ENCODE results near the gene TIPRL. TPM values are rescaled to one million over a fixed set of nuclear protein-coding genes. Genes with fewer than 3 reads are reported as not detected.
A peak's percentile ranks its signal among the peaks of the same experiment; 100 is the strongest.

The TIPRL gene
- 75.2 and 82.7 TPM in 2 replicates for total RNA-seq (2014; rRNA removed; shearing (Covaris generic))
- 48.9 and 50.5 TPM in 2 replicates for polyA plus RNA-seq (2015; cell fraction: cytosol; rRNA removed)
- 41.9 and 49.9 TPM in 2 replicates for polyA plus RNA-seq (2015; cell fraction: nucleus; rRNA removed)

GRCh38 chr1:168178638-168179437 is at the start of gene TIPRL:
TSS of gene TIPRL (plus strand) at chr1:168178962. CDS start at chr1:168179078, 116 bp downstream.
- in situ Hi-C loops (cut with HindIII; ENCODE audit: low pct_unique_long_range_greater_than_20kb, low sequenced_read_pairs), result no loop called here

GRCh38 chr1:168129933-168130332 is 48.8 kb upstream of the TIPRL start:
- peak; percentile 20 for DNase-seq (ENCODE audit: low read depth, low spot score)
- in situ Hi-C loops (cut with HindIII; ENCODE audit: low pct_unique_long_range_greater_than_20kb, low sequenced_read_pairs), result no loop called here

More at GRCh38 chr1:168178638-168179437, at the start of gene TIPRL:
- peak; percentile 99 for DNase-seq (ENCODE audit: low read depth, low spot score)

GRCh38 chr1:168134132-168134531 is 44.6 kb upstream of the TIPRL start:
- in situ Hi-C loops (cut with HindIII; ENCODE audit: low pct_unique_long_range_greater_than_20kb, low sequenced_read_pairs), result no loop called here
- DNase-seq (ENCODE audit: low read depth, low spot score), result no peak

GRCh38 chr1:168134642-168135041 is 44.1 kb upstream of the TIPRL start:
- in situ Hi-C loops (cut with HindIII; ENCODE audit: low pct_unique_long_range_greater_than_20kb, low sequenced_read_pairs), result no loop called here
- DNase-seq (ENCODE audit: low read depth, low spot score), result no peak

- in situ Hi-C loops (cut with HindIII; ENCODE audit: low pct_unique_long_range_greater_than_20kb, low sequenced_read_pairs), result no loop called here
- peak; percentile 24 for DNase-seq (ENCODE audit: low read depth, low spot score)
Measured at GRCh38 chr1:168135116-168135920, 43.4 kb upstream of the TIPRL start.

GRCh38 chr1:168135921-168136708 is 42.6 kb upstream of the TIPRL start:
- DNase-seq (ENCODE audit: low read depth, low spot score), result peak; percentile 22
- in situ Hi-C loops (cut with HindIII; ENCODE audit: low pct_unique_long_range_greater_than_20kb, low sequenced_read_pairs), result no loop called here

- in situ Hi-C loops (cut with HindIII; ENCODE audit: low pct_unique_long_range_greater_than_20kb, low sequenced_read_pairs), result no loop called here
- DNase-seq (ENCODE audit: low read depth, low spot score), result peak; percentile 48
Measured at GRCh38 chr1:168136709-168137514, 41.9 kb upstream of the TIPRL start, which contains the start of gene GPR161. TSS of gene GPR161 (minus strand) at chr1:168136930. CDS start at chr1:168104850, 32,080 bp downstream.

GRCh38 chr1:168137515-168137821 is 41.3 kb upstream of the TIPRL start:
- in situ Hi-C loops (cut with HindIII; ENCODE audit: low pct_unique_long_range_greater_than_20kb, low sequenced_read_pairs), result no loop called here
- DNase-seq (ENCODE audit: low read depth, low spot score), result peak; percentile 32

GRCh38 chr1:168138134-168138533 is 40.6 kb upstream of the TIPRL start:
- in situ Hi-C loops (cut with HindIII; ENCODE audit: low pct_unique_long_range_greater_than_20kb, low sequenced_read_pairs), result no loop called here
- no peak for DNase-seq (ENCODE audit: low read depth, low spot score)

- no peak for DNase-seq (ENCODE audit: low read depth, low spot score)
- in situ Hi-C loops (cut with HindIII; ENCODE audit: low pct_unique_long_range_greater_than_20kb, low sequenced_read_pairs), result no loop called here
Measured at GRCh38 chr1:168139070-168139469, 39.7 kb upstream of the TIPRL start.

GRCh38 chr1:168141871-168142385 is 36.8 kb upstream of the TIPRL start:
- DNase-seq (ENCODE audit: low read depth, low spot score), result peak; percentile 97
- in situ Hi-C loops (cut with HindIII; ENCODE audit: low pct_unique_long_range_greater_than_20kb, low sequenced_read_pairs), result no loop called here

GRCh38 chr1:168145184-168146159 is 33.3 kb upstream of the TIPRL start:
- in situ Hi-C loops (cut with HindIII; ENCODE audit: low pct_unique_long_range_greater_than_20kb, low sequenced_read_pairs), result no loop called here

GRCh38 chr1:168146160-168146539 is 32.6 kb upstream of the TIPRL start:
- DNase-seq (ENCODE audit: low read depth, low spot score), result no peak
- in situ Hi-C loops (cut with HindIII; ENCODE audit: low pct_unique_long_range_greater_than_20kb, low sequenced_read_pairs), result no loop called here

More at GRCh38 chr1:168145184-168146159, 33.3 kb upstream of the TIPRL start:
- peak; percentile 92 for DNase-seq (ENCODE audit: low read depth, low spot score)

GRCh38 chr1:168146626-168147025 is 32.1 kb upstream of the TIPRL start:
- in situ Hi-C loops (cut with HindIII; ENCODE audit: low pct_unique_long_range_greater_than_20kb, low sequenced_read_pairs), result no loop called here
- DNase-seq (ENCODE audit: low read depth, low spot score), result no peak

- no peak for DNase-seq (ENCODE audit: low read depth, low spot score)
Measured at GRCh38 chr1:168148916-168149315, 29.8 kb upstream of the TIPRL start.

GRCh38 chr1:168150283-168150682 is 28.5 kb upstream of the TIPRL start:
- in situ Hi-C loops (cut with HindIII; ENCODE audit: low pct_unique_long_range_greater_than_20kb, low sequenced_read_pairs), result no loop called here
- DNase-seq (ENCODE audit: low read depth, low spot score), result no peak

More at GRCh38 chr1:168148916-168149315, 29.8 kb upstream of the TIPRL start:
- in situ Hi-C loops (cut with HindIII; ENCODE audit: low pct_unique_long_range_greater_than_20kb, low sequenced_read_pairs), result no loop called here

Measured in SK-MEL-5 (cell line).